ENCODE measurements around the gene RNF186. TPM values are rescaled to one million over a fixed set of nuclear protein-coding genes. Genes with fewer than 3 reads are reported as not detected.

The RNF186 gene
- polyA plus RNA-seq, 1 of the 3 experiments (the other 2 are of a cell fraction): not detected

DNA sequence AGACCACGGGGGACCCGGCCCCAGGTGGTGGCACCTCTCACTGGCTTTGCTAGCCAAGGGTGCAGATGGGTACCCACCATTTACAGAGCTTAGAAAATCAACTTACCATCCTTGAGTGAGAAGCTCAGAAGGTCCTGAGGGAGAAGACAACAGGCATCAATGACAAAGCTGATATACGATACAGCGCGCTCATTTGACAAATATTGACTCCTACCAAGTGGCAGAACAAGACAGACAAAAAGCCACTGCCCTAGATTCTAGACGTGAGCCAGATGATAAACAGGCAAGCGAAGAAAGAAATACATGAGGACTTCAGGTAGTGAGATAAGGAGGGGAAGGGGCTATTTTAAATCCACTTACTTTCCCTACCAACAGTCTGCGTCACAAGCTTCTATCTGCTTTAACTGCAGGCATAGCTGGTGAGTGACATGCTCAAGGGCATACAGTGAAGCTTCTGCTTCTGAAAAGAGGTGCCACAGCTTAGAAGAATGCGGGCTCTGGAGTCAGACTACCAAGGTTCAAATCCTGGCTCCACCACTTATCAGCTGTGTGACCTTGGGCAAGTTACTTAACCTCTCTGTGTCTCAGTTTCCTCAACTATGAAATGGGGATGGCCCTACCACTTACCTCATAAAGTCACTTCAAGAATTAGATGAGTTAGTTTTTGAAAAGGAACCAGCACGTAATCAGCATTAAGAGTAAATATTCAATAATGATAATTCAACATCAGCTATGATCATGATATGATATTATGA is 44.5 kb downstream of the RNF186 start (continued):
- TF ChIP-seq, protein P1, sequence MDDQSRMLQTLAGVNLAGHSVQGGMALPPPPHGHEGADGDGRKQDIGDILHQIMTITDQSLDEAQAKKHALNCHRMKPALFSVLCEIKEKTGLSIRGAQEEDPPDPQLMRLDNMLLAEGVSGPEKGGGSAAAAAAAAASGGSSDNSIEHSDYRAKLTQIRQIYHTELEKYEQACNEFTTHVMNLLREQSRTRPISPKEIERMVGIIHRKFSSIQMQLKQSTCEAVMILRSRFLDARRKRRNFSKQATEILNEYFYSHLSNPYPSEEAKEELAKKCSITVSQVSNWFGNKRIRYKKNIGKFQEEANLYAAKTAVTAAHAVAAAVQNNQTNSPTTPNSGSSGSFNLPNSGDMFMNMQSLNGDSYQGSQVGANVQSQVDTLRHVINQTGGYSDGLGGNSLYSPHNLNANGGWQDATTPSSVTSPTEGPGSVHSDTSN (IDR thresholded peaks at IDR 0.05): no peak
- TF ChIP-seq ELF1 (IDR thresholded peaks at IDR 0.05): no peak
- TF ChIP-seq RFX5 (IDR thresholded peaks at IDR 0.05; ENCODE audit: low read length): no peak
- TF ChIP-seq MXI1 (IDR thresholded peaks at IDR 0.05; ENCODE audit: low read depth, low read length): no peak

DNA sequence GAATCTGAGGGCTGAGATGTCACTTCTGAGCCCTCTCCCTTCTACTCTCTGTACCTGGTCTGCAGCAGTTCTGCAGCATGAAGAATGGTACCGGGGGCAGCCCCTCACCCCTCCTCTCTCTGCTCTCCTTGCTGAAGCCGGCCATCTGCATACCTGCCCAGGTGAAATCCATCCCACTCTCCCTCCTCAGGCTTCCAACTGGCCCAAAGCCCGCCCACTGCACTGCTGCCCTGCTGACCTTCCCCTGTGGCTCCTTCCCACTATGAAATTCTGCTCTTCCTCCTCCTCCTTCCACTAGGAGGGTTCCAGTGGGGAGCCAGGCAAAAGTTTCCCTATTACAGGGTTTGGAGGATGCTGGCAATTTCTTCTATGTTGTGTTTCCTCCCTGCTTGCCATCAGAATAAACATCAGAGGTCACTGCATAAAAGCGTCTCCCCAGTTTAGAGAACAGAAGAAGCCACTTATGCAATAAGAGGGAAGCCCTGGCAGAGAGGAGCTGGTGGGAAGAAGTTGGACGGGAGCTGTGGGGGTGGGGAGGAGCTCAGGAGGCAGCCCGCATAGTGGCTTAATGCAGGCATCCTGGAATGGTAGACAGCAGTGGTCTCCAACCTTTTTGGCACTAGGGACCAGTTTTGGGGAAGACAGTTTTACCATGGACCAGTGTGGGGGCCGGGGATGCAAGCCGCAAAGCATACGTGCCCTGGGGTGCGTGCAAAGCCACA is 45.7 kb downstream of the RNF186 start:
- Histone ChIP-seq H3K9ac (no peak overlapping the region), H3K79me2 (ENCODE audit: insufficient read depth) (no peaks in the 10 kb centered on the region), H3K36me3 (replicated peaks in 1 of 2; ENCODE audit: control insufficient read depth in 1 of 2, insufficient read depth in 2 of 2, low read length in 1 of 2) (no peaks in the 10 kb centered on the region), H2AFZ (ENCODE audit: low read depth) (no peak overlapping the region), H4K20me1 (ENCODE audit: insufficient read depth) (no peaks in the 10 kb centered on the region), H3F3A (replicated peaks; ENCODE audit: insufficient read depth) (peaks cover 13% of the 10 kb centered on the region), H3K27ac (ENCODE audit: low read depth in 2 of 2, low read length in 1 of 2) (no peak overlapping the region), H3K9me2 (no peaks in the 10 kb centered on the region), H3K4me3 (ENCODE audit: low read depth in 2 of 2, low read length in 1 of 2) (no peak overlapping the region), H3K4me1 (ENCODE audit: control insufficient read depth in 1 of 2, insufficient read depth in 2 of 2, low read depth in 1 of 2, low read length in 1 of 2) (peaks cover 0 to 26% of the 10 kb centered on the region in 2 experiments; a peak in 1 of 4 replicates), H3K27me3 (ENCODE audit: insufficient read depth) (no peaks in the 10 kb centered on the region), H3K9me3 (no peaks in the 10 kb centered on the region), H3K4me2 (no peak overlapping the region)
- ChIA-PET CTCF (interaction anchor here (1.0 to 2.4 kb wide), 3 partner anchors 8 to 105 kb away, joined by 3 to 10 read pairs (median 3); no protein-coding TSS in a partner anchor), POLR2A (no interaction called here)
- TF ChIP-seq, protein P2, sequence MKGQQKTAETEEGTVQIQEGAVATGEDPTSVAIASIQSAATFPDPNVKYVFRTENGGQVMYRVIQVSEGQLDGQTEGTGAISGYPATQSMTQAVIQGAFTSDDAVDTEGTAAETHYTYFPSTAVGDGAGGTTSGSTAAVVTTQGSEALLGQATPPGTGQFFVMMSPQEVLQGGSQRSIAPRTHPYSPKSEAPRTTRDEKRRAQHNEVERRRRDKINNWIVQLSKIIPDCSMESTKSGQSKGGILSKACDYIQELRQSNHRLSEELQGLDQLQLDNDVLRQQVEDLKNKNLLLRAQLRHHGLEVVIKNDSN (IDR thresholded peaks at IDR 0.05; ENCODE audit: borderline replicate concordance, low read depth): no peak
- TF ChIP-seq NFIC (IDR thresholded peaks at IDR 0.05; ENCODE audit: borderline replicate concordance) (no peak), RCOR1 (IDR thresholded peaks at IDR 0.05; ENCODE audit: low read length) (no peak), SIN3A (IDR thresholded peaks at IDR 0.05; ENCODE audit: borderline replicate concordance, low read depth, low read length) (no peak), EP300 (IDR thresholded peaks at IDR 0.05; ENCODE audit: borderline replicate concordance in 1 of 2, low read depth in 1 of 2, low read length in 1 of 2) (no peak), SMC3 (IDR thresholded peaks at IDR 0.05; ENCODE audit: low read depth, low read length) (no peak), FOXM1 (IDR thresholded peaks at IDR 0.05; ENCODE audit: low read depth) (no peak)
- TF ChIP-seq, protein P1 (IDR thresholded peaks at IDR 0.05): no peak
- no peak for DNase-seq
- WGBS (ENCODE audit: low lambda C conversion rate): 84% methylated on average over 8 of the region's 10 CpGs

All from SK-N-SH (cell line).